B cell (primary cell): ENCODE data around the gene CDC34.

Experiments used
- CTCF ChIP-seq: fragments of 200-600 bp; IDR thresholded peaks from one replicate; pipeline ENCODE4 v1.8.0; 2022; ENCODE audit warnings: antibody characterized with exemption, mild to moderate bottlenecking
- EZH2 ChIP-seq: IDR thresholded peaks from 2 replicates; pipeline ENCODE4 v1.6.1; 2012; ENCODE audit warnings: borderline replicate concordance, low read depth, mild to moderate bottlenecking, moderate library complexity, low read length; ENCODE audit not compliant: insufficient read depth, poor library complexity, severe bottlenecking

DNA sequence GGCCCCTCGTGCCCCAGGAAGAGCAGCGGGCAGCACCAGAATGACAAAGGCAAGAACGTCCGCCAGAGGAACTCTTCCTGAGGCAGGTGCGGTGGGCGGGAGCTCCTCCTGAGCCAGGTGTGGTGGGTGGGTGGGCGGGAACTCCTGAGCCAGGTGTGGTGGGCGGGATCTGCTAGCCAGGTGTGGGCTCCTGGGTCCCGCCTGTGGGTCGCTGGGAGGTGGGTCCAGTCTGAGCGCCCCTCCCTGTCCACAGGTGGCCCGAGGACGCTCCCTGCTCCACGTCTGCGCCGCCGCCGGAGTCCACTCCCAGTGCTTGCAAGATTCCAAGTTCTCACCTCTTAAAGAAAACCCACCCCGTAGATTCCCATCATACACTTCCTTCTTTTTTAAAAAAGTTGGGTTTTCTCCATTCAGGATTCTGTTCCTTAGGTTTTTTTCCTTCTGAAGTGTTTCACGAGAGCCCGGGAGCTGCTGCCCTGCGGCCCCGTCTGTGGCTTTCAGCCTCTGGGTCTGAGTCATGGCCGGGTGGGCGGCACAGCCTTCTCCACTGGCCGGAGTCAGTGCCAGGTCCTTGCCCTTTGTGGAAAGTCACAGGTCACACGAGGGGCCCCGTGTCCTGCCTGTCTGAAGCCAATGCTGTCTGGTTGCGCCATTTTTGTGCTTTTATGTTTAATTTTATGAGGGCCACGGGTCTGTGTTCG is 51.1 kb downstream of the CDC34 start:
- TF ChIP-seq CTCF: no peak
- no peak for TF ChIP-seq EZH2
